ENCODE measurements around the gene TTC39B.
"Not testable (repeated sequence)": the region's sequence is repeated elsewhere in the genome, so short reads cannot be mapped to it uniquely, and the experiment has no call there.

The TTC39B gene

GRCh38 chr9:15262581-15262980 lies 44.4 kb downstream of the TTC39B start:
- DNase-seq: no peak

GRCh38 chr9:15256426-15256825 lies 50.6 kb downstream of the TTC39B start:
- DNase-seq: no peak

DNA sequence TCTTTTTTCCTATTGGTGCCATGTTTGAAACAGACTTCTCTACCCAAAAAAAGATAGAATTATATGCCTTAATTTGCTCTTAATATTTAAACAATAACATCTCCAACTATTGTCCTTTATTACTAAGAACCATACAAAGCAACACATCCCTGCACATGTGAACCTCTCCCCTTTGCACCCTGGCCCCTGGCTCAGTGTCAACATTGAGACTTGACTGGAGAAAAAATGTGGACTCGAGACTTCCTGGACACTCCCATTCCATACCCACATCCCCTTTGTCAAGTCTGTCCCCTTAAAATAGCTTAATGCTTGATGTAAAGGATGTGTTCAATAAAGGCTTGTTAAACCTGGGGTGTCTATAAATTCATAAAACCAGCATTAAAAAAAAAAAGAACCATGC lies 53.2 kb downstream of the TTC39B start:
- no peak for DNase-seq

DNA sequence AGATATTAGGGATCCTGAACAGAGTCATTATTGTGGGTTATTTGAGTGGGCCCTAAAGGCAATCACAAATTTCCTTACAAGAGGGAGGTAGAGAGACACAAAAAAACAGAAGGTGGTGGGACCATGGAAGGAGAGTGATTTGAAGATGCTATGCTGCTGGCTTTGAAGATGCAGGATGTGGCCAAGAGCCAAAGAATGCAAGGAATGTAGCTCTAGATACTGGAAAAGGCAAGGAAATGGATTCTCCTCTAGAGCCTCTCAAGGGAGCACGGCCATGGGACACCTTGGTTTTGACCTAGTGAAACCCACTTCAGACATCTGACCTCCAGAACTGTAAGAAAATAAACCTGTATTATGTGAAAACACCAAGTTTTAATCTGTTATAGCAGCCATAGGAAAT lies 53.8 kb downstream of the TTC39B start:
- DNase-seq: no peak

DNA sequence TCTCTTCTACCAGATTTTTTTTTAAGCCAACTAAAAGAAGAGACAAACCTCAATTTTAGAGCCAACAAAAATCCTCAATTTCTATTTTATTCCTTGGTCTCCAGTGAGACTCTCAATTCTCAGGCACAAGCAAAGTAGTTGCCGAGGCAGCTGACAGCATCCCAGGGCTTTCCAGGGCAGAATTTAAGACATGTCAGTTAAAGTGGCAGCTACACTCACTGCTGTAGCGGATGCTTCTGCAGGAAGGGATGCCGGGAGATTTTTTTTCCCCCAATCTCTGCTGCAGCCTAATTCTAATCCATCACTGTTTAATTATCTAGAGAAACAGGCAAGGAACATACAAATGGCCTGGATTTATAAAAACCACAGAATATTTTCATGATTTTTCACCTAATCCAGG lies 57.0 kb downstream of the TTC39B start:
- DNase-seq: no peak

DNA sequence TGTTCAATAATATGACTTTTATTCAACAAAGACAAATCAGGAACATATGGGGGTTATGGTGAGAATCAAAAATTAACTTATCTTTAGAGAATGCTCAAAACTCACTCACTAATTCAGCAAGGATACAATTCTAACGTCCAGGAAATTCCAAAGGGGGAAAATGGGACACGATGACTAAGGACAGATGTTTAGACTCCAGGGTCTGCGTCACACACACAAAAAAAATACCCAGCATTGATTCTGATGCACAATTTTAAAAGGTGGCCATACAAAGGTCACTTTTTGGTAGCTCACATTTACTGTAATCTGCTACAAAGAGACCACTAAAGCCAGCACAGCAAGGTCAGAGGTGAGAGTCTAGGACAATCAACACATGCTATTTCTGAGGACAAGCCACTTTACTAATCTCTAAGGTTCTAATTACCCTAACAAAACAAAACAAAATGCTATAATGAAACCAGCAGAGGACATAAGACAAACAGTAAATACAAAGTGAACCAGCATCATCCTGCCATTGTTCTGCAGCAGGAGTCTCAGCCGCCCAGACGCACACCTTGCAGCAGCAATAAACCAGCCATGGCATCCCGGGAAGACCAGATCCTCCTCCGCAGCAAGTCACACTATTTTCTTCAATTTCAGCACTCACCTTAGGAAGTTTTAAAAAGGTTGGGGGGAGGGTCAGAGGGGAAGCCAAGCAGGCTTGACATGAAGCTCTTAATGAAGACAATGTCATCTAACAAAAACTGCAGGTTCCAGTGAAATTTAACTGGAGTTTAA lies 57.8 kb downstream of the TTC39B start:
- no peak for DNase-seq

GRCh38 chr9:15248621-15249020 lies 58.4 kb downstream of the TTC39B start:
- no peak for DNase-seq

DNA sequence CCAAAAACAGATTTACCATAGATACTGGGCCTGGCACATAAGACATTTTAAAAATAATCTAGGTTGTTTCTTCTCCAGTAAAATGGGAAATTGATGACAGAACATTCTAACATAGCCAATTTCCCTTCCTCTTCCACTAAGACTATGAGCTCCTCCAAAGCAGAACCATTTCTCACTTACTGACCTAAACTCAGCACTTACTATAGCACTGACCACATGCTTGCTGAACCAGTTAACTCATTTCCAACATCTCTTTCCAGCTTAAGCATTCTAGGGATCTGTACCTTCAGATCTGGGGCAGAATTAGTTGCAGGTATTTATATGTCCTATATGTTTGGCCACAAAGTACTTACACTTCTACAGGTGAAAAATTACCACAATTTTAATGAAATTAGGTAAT lies 58.9 kb downstream of the TTC39B start:
- no peak for DNase-seq

- no peak for DNase-seq
Observed at GRCh38 chr9:15246708-15247107, 60.3 kb downstream of the TTC39B start.

- no peak for DNase-seq
Observed at GRCh38 chr9:15246243-15246642, 60.8 kb downstream of the TTC39B start.

DNA sequence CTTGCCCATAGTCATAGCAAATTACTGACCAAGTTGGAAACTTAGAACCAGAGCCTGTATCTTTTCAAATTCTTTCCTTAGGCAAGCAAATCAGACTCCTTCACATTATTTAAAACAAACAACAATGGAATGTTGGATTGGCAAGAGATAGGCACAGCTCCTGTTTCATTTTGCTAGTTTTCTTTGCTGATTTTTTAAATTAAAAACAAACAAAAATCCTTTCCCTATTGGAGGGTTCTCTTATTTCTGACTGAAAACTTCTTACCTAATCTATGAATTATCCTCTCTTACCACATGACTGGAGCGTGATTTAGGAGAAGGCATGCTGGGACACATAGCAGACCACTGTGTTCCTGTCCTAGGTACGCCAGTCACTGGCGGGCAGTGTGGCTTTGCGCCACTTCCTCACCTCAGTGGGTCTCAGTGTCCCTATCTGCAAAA lies 63.0 kb downstream of the TTC39B start:
- no peak for DNase-seq

DNA sequence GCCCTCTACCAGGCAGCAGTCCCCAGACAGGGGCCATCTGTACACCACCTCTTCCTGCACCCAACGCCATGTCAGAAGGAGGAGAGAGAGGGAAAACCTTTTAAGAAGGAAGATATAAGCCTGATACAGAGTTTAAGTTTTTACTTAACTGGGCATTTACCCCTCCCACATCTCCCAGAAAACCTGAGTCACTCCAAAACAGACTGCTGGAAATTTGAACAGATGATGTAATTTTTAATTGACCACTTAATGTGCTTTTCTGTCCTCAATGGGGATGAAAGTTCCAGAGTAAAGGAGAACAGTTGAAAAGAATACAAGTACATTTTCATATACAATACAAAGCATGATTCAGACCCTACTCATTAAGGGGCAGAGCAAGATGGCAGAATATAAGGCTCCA lies 63.9 kb downstream of the TTC39B start:
- DNase-seq: no peak

GRCh38 chr9:15240927-15241326 lies 66.1 kb downstream of the TTC39B start:
- DNase-seq: no peak

GRCh38 chr9:15239816-15240215 lies 67.2 kb downstream of the TTC39B start:
- DNase-seq: no peak

DNA sequence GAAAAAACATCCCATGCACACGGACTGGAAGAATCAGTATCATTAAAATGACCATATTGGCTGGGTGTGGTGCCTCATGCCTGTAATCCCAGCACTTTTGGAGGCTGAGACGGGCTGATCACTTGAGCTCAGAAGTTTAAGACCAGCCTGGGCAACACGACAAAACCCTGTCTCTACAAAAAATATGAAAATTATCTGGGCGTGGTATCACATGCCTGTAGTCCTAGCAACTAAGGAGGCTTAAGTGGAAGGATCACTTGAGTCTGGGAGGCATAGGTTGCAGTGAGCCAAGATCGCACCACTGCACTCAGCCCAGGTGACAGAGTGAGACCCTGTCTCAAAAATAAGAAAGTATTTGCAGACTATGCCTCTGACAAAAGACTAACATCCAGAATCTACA lies 68.4 kb downstream of the TTC39B start:
- no peak for DNase-seq

DNA sequence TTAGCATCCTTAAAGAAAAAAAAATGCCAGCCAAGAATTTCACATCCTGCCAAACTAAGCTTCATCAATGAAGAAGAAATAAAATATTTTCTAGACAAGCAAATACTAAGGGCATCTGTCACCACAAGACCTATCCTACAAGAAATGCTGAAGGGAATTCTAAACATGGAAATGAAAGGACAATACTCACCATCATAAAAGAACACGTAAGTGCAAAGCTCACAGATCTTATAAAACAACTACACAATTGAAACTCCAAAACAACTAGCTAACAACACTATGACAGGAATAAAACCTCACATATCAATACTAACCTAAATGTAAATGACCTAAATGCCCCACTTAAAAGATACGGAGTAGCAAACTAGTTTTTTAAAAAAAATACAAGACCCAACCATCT lies 71.4 kb downstream of the TTC39B start:
- DNase-seq: no peak

DNA sequence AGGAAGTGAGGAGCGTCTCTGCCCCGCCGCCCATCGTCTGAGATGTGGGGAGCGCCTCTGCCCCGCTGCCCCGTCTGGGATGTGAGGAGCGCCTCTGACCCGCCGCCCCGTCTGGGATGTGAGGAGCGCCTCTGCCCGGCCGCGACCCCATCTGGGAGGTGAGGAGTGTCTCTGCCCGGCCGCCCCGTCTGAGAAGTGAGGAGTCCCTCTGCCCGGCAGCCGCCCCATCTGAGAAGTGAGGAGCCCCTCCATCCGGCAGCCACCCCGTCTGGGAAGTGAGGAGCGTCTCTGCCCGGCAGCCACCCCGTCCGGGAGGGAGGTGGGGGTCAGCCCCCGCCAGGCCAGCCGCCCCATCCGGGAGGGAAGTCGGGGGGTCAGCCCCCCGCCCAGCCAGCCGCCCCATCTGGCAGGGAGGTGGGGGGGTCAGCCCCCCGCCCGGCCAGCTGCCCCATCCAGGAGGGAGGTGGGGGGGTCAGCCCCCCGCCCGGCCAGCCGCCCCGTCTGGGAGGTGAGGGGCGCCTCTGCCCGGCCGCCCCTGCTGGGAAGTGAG lies 73.0 kb downstream of the TTC39B start:
- DNase-seq: not testable (repeated sequence)

DNA sequence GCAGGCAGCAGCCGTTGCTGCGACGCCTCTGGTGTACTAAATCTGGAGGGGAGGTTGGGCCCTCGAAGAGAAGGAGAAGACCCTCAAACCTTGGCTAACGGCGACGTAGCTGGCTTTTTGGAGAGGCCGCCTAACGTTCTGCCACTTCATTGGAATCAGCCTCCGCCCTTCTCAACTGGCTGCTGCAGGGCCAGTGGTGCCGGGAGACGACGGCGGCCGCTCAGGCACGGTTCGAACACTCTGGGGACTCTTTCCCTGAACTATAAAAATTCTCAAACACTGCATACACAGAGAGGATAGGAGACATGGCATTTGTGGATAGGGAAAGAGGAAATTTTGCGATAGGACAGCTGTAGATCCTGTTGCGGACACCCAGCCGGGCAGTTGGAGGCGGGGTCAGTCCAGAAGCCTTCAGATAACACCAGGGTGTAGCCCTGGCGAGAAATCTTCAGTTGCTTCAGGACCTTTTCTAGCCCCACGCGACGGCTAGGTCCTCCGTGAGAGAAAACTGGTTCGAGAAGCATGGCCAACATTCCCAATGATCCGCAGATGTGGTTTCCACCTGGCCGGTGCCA lies 74.2 kb downstream of the TTC39B start:
- not testable (repeated sequence) for DNase-seq

DNA sequence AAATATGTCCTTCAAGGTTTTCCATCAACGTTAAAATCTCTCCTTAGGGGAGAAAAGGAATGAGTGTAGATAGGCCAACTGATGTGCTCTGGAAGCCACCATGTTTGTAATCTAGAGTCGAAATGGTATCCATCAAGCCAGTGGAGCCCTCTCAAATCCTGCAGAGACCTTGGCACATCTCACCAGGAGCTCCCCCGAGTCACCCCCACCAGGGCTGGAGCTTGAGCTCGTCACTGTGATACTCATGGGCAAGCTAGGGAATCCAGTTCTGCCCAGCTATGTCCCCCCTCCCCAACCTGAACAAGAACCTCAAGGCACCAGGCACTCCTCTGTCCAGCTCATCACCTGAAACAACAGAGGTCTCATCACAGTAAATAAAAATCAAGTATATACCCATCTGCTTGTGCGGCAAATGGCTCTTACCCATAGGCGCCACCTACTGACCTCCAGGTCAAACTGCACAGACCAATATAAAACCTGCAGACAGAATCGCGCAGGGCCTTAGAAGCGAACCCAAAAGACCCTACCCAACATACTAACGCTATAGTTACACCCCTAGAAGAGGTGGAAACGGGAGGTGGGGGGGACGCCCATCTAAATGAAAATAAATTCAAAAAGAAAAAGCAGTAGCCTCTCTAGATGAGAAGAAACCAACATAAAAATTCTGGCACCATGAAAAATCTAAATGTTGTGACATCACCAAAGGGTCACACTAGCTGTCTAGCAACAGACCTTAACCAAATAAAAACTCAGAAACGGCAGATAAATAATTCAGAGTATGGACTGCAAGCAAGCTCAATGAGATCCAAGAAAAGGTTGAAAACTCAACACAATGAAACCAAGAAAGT lies 75.0 kb downstream of the TTC39B start:
- DNase-seq: no peak

- no peak for DNase-seq
Observed at GRCh38 chr9:15229409-15229808, 77.6 kb downstream of the TTC39B start.

DNA sequence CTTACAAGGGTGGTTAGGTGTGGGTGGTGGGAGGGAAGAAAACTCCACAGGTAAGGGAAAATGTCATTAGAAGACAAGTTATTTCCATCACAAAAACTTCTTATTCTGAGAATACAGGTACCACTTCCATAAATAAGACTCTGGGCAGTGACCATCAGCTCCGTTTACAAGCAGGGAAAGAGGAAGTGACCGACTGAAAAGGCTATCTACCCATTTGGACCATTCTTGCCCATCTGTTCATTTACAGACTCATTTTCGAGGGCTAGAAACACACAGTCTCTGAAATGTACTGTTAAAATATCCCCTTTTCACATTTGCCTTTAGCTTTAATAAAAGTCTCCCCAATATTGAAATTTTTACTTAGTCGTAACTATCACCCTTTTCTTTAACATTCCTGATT lies 79.5 kb downstream of the TTC39B start:
- DNase-seq: no peak

GRCh38 chr9:15225564-15226126 lies 81.4 kb downstream of the TTC39B start:
- DNase-seq: no peak

DNA sequence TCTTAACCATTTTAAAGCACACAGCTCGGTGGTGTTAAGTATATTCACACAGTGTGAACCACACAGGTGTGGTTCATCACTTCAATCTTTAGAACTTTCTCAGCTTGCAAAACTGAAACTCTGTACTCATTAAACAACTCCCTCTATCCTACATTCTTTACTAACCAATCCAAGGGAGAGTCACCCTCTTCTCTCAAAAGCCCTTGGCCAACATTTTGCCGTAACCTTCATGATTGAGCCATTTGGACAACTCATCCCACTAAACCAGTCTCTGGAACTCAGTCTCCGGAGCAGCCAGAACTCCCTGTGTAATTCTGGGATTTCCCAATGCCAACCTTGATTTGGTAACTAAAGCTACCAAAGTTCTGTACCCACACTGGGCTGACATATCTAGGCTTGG lies 84.7 kb downstream of the TTC39B start:
- DNase-seq: no peak

Measured in activated CD4-positive, alpha-beta T cell treated with anti-CD3 and anti-CD28 coated beads, Interleukin-2, amount 50 U/mL, for 4 hours (primary cell).